GM18873 (cell line): ENCODE measurements around the gene GID8.

ENCODE experiments used
- ATAC-seq: cut with Tn5 transposase; IDR thresholded peaks from one replicate; pipeline ENCODE4 v1.9.1; 2021; ENCODE audit warnings: mild to moderate bottlenecking, moderate library complexity, moderate number of reproducible peaks; ENCODE audit not compliant: unreplicated experiment, low FRiP score

GID8 gene

GRCh38 chr20:62967149-62967501 lies 29.2 kb downstream of the GID8 start:
- no peak for ATAC-seq

GRCh38 chr20:62967628-62968351 lies 29.8 kb downstream of the GID8 start:
- no peak for ATAC-seq

GRCh38 chr20:62968378-62969178 lies 30.6 kb downstream of the GID8 start:
- no peak for ATAC-seq

GRCh38 chr20:62969179-62969760 lies 31.3 kb downstream of the GID8 start:
- ATAC-seq, result no peak

GRCh38 chr20:62969939-62970306 lies 32.0 kb downstream of the GID8 start:
- no peak for ATAC-seq

GRCh38 chr20:62970307-62971210 lies 32.6 kb downstream of the GID8 start:
- ATAC-seq, result no peak

- ATAC-seq, result no peak
These were observed 33.4 kb downstream of the GID8 start for GRCh38 chr20:62971211-62971949.

- ATAC-seq, result peak; percentile 41
These were observed 34.2 kb downstream of the GID8 start for GRCh38 chr20:62971950-62972844.

- ATAC-seq, result no peak
These were observed 35.1 kb downstream of the GID8 start for GRCh38 chr20:62972845-62973745.

GRCh38 chr20:62975251-62975760 lies 37.4 kb downstream of the GID8 start:
- no peak for ATAC-seq

GRCh38 chr20:62975812-62976508 lies 38.0 kb downstream of the GID8 start:
- no peak for ATAC-seq

GRCh38 chr20:62976886-62977285 lies 38.9 kb downstream of the GID8 start:
- no peak for ATAC-seq

- peak; percentile 59 for ATAC-seq
These were observed 39.9 kb downstream of the GID8 start for GRCh38 chr20:62977613-62978560.

GRCh38 chr20:62978561-62978943 lies 40.6 kb downstream of the GID8 start:
- no peak for ATAC-seq

GRCh38 chr20:62979310-62979709 lies 41.4 kb downstream of the GID8 start:
- ATAC-seq, result no peak

- no peak for ATAC-seq
These were observed 42.0 kb downstream of the GID8 start for GRCh38 chr20:62979876-62980373.
